HG02642 (cell line): ENCODE results near the gene SRGAP3.

Experiments
- ATAC-seq: cut with Tn5 transposase; IDR thresholded peaks from one replicate; pipeline ENCODE4 v1.9.1; 2021; ENCODE audit warnings: mild to moderate bottlenecking; ENCODE audit not compliant: unreplicated experiment, poor library complexity

SRGAP3 gene

DNA sequence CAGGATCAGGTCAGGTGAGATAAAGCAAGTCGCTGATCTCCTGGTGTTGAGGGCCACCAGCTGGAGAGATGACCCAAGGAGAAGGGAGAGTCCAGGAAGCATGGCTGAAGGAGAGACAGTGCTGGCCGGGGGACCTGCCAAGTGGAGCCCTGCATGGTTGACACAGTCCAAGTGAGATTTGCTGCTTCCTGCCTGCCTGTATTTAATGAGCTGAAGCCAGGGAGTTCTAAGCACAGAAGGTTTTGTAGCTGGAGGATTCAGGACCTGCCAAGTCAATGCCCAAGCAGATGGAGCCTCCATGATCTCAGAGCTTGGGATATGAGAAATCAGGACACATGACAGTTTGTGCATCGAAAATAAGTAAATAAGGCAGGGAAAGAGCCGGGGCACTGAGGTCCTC lies 125.6 kb downstream of the SRGAP3 start:
- ATAC-seq = no peak

DNA sequence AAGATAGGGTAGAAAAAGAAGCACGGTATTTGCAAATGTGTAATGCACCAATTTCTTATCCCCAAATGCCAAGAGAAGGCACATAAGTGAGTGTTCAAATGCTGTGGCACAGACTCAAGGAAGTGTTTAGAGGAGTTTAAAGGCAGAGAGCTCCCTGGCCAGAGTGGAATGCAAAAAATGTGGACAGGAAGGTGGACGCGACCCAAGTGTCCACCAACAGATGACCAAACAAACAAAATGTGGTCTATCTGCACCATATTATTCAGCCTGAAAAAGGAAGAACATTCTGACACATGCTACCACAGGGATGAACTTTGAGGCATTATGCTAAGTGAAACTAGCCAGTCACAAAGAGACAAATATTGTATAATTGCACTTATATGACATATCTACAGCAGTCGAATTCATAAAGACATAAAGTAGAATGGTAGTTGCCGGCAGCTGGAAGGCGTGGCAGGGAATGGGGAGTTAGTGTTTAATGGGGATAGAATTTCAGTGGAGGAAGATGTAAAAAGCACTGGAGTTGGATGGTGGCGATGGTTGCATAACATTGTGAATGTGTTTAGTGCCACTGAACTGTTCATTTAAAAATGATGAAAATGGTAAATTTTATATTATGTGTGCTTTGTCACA lies 126.6 kb downstream of the SRGAP3 start:
- ATAC-seq = no peak

DNA sequence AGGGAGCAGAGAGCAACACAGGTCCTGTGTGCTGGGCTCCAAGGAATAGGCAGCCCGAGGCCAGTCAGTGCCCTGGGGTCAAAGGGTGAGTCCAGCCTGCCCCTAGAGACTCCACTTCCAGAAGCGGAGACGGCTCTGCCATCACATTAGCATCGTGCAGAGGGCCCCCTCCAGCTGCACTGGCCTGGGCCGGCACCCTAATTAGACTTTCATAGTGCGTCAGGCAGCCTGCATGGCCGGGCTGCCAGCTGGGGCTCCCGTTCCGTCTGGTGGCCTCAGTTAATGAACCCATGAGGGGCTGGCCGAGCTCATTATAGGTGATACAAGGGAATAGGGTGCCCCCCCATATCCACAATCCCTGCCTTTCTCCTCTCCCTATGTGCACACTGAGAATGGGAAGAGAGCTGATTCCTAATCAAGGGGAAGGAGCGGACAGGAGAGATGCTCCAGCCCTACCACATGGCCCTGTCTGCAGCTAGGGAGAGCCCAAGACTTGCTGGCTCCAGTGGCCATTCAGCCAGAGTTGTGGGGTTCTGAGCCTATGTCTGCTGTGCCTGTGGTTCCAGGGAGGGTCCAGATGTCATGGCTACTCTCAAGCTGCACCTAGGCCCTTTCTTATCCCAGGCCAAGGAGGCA lies 128.0 kb downstream of the SRGAP3 start:
- ATAC-seq = no peak

DNA sequence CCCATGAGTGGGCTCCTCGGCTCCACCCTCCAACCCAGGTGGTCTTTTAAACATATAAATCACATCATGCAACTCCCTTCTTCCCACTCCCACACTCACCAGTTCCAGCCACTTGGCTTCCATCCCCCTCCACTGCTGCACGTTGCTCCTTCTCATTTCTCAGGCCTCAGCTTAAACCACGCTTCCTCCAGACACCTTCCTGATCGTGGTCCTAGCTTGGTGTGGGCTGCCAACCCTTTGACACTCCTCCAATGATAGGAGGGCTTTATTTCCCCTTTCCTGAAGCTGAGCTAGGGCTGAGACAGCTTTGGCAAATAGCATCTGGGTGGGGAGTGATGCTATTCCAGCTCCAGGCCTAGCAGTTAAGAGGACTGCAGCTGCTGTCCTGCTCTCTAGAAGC lies 130.1 kb downstream of the SRGAP3 start:
- no peak for ATAC-seq

DNA sequence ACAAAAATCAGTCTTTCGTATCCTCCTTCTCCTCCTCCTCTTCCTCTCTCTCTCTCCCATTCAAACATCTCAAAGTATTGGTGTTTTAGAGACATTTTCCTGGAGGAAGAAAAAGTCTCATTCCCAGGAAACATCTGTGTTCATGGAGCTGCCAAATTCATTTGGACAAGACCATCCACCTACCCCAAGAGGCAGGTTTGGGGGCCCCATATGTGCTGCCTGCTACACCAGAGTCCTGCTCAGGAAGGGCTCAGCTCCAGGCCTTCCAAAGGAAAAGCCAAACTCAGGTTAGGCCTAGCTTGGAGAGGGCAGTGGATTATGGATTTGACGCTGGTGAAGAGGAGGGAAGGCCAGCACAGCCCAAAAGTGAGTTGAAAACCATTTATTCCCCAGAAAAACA lies 131.2 kb downstream of the SRGAP3 start:
- ATAC-seq = no peak

DNA sequence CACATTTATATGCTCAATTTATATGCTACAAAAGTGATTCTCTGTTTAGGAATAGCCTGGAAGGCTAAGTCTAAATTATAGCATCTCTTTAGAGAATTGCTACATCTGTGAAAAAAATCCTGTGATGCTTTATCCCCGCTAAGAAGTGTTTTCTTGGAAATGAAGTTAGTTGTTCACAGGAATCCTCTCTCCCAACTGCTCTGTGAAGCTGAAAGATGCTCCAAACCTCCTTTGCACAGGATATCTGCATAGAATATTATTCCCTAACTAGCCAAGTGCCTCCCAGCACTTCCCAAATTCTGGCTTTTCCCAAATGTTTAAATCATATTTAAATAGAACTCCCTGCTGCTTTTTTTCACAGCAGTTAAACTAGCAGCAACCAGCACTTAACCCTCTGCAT lies 132.2 kb downstream of the SRGAP3 start:
- no peak for ATAC-seq

DNA sequence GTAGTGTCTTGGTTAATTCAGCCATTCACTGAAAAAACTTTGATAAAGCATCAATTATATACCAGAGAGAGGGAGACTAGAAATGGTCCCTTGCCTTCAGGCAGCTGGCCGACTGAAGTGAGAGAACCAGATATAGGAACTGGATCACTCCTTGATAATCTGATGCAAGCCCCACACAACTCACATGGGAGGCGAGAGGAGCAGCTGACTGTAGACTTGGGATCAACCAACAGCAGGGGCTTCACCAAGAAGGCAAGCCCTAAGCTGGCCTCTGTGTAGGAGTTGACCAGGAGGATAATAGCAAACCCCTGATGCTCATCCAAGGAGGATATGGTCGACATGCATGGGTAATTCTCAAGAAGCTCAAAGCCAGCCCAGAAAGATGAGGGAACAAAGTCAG lies 133.1 kb downstream of the SRGAP3 start:
- ATAC-seq = no peak

DNA sequence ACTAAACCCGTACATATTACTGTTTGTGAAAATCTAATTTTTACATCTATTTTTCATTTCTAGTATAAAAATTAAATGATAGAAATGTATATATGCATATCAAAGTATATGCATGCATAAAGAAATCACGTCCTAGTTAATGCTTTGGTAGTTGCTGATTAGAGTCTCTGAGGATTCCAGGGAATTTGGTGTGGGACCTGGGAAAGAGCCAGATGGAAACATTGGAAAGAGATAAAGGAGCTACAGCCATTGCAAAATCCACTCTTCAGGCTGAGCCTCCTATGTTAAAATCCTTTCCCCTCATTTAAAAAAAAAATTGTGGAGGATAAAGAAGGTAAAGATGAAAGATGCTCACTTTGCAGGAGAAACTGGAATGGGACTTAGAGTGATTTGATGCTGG lies 134.1 kb downstream of the SRGAP3 start:
- ATAC-seq = no peak

DNA sequence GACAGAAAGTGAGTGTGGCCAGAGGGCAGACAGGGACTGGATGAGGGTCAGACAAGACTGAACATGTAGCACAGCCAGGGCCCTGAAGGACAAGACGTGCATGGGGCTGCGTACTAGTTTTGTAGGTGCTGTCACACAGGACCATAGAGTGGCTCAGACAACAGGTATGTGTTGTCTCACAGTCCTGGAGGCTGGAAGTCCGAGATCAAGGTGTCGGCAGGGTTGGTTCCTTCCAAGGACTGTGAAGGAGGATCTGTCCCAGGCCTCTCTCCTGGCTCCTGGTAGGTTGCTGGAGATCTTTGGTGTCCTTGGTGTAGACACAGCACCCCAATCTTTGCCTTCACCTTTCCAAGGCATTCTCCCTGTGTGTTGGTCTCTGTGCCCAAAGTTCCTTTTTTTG lies 136.4 kb downstream of the SRGAP3 start:
- ATAC-seq = no peak

DNA sequence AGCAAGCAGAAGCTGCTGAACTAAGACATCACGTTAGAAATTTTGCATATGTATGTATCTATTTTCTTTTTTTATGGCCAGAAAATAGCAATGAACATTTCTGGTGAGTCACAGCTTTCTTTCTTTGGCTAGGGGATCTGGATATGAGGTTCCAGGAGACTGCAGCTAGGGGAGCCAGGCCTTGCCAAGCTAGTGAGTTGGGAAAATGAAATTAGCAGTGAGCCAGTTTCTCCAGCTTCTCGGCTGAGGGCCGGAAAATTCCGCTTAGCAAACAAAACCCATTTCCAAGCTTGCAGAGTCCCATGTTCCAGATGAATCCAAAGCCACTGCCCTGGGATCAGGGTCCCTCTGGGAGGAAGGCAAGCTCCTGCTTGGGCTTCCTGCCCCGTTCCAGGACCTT lies 137.6 kb downstream of the SRGAP3 start:
- no peak for ATAC-seq

DNA sequence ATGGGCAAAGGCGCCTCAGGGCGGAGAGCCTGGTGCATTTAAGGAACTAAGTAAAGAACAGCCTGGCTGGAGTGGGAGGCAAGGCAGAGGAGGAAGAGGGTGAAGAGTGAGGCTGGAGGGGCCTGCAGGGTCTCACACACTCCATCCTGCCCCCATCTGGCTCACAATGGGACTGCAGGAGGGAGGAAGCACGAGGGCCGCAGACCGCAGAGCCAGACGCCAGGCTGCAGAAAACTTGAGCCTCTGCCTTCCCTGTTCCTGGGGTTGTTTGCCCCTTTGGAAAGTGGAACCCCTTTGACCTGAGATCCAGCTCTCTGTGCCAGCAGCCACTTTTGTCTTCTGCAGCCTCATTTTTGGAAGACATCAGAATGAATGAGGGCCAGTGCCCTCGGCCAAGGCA lies 138.0 kb downstream of the SRGAP3 start:
- ATAC-seq = no peak

DNA sequence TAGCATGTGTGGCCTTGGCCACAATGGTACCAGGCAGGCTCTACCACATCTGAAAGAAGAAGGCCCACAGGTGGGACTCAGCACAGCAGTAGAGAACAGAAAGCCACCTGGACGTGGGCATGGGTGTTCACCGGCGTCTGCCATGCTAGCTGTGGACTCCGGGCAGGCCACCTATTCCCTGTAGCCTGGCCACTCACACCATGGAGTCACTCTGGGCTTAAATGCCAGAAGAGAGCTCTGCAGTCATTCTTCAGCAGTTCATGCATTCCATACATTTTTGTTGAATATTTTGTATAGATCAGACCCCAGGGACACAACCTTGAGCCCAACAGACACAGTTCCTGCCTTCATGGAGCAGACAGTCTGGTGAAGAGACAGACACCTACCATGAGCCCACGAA lies 138.6 kb downstream of the SRGAP3 start:
- no peak for ATAC-seq

DNA sequence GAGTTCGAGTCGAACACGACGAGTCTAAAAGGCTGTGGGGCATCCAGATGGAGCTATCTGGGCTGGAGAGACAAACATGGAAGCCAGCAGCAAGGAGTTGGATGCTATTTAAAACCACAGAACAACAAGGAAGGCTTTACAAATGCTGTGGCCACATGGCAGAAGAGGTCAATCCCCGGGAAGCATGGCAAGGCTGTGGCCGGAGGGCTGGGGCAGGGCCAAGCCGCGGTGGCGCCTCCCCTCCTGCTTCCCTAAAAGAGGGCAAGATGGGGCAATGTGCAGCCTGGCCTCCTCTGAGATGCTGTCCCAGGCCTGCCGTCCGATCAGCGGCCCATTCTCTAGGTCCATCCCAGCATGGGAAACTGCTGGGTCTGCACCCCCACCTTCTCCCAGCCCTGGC lies 139.1 kb downstream of the SRGAP3 start:
- no peak for ATAC-seq

DNA sequence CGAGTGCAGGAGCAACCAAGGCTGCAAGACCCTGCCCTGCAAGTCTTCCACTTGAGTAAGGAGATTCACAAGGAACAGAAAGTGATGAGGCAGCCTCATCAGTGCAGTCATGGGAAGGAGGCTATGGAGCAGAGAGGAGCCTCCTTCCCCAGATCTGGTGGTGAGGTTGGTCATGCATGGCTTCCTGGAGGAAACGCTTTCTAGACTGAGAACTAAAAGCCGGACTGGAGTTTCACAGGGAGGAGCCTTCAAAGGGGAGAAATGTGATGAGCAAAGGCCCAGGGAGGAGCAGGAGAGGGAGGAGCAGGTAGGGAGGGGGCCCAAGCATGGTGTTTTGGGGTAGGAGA lies 139.9 kb downstream of the SRGAP3 start:
- ATAC-seq = no peak

DNA sequence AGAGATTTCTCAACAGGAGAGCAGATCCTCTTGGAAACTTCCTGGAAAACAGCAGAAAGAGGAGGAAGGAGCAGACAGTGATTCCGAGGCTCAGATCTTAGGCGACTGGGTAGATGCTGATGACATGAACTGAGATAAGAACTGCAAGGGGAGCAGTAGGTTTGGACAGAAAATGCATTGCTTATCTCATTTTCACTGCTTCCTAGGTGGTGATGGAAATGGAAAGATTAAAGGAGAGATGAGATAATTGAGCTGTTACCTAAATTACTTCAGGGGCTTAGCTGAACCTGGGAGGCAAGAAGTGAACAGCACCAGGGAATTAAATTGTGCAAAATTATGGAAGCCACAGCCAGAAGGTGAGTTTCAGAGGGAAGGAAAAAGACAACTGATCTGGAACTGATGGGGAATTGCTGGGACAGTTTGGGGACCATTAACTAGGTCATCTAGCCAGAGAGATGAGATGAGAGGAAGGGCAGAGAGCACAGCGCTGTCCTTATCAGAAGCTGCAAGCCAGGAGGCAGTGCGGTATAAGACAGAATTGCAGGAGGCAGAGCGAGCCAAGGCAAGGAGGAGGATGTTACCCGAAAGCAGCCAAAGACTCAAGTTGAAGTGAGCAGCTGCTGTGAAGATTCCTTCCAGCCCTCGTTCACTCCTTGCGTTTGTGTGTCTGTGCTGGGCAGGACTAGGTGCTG lies 140.4 kb downstream of the SRGAP3 start:
- no peak for ATAC-seq

DNA sequence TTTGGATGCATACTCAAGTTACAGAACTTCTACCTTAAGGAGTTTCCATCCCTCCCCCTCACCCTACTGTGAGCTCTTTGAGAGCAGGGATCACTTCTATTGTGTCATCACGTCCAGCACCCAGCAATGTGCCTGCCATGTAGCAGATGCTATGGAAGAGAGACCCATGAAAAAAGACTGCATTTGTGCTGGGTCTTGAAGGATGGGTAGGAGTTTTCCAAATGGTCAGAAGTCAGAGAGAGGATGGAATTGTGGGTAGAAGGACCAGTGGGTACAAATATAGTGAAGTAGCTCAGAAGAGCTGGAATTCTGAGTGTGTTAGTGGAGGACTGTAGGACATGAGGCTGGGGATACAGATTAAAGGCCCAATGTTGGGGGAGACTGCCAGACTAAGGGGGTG lies 141.7 kb downstream of the SRGAP3 start:
- ATAC-seq = no peak

DNA sequence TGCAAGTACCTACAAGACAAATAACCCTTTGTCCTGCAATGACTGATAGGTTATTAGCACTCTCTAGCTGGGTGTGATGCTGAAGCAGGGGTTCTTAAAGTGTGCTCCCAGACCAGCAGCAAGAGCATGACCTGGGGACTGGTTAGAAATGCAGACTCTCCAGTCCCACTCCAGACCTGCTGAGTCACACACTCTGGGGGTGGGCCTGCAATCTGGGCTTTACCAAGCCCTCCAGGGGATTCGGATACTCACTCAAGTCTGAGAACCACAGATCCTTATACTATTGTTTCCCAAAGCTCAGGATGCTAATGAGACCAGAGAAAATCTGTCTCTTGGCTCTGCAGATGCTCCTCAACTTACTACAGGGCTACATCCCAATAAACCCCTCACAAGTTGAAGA lies 144.0 kb downstream of the SRGAP3 start:
- no peak for ATAC-seq

DNA sequence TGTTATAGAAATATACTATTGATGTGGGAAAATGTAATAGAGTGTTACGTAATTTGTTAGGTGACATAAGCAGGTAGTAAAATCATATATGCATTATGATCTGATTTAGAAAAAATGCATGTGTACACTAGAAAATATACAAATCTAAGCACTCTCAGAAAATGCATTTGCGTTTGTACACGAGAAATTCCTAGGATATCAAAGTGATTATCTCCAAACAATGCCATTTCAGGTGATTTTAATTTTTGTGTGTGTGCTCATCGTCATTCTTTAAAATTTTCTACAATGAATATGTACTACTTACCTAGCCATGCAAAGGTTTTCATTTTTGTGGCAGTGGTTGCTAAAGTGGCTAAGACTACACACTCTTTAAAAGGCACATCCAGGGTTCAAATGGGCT lies 145.3 kb downstream of the SRGAP3 start:
- no peak for ATAC-seq

DNA sequence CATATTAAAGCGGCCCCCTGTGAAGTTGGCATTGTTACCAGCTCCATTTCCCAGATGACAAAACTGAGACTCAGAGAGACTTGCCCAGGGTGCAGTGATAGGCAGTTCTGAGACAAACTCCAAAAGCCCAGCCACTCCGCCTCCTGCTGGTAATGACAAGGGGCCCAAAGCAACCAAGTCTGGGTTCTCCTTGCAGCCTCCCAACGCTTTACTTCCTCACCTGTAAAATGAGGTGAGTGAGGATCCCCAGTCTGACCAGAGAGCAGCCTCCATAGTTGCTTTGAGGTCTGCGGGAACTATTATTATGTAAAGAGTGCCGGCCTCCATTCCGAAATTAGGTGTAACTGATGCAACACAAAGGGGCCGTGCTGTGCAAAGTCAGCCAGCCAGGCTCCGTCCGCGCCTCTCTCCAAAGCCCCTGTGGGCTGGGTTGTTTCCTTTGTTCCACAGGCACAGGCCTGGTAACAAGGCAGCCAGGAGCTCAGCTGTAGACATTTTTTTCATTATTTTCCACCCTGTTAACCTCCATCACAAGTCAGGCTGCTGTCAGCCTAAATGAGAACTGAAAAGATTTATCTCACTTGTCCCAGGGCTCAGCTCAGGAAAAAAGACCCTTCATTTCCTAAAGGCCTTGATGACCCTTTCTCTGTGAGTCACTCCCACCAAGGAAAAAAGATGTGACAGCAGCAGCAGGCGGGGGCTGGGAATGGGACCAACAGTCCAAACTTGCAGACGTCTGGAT lies 147.0 kb downstream of the SRGAP3 start:
- ATAC-seq = no peak

DNA sequence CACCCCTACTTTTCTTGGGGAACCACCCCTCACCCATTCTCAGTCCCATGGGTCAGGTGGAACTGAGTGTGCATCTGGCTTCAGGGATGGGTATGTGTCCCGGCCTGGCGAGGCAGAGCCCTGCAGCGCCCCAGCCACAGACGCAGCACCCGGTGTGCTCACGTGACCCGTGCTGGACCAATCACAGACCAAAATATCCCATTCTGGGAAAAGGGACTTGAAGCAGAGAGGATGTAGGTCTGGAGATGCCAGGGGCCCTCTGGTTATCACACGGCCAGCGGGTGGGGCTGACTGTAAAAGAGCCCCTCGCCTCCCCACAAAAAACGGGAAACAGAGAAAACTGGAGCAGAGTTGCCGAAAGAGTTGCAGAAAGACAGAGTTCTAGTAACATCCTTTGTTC lies 148.2 kb downstream of the SRGAP3 start:
- ATAC-seq = no peak

DNA sequence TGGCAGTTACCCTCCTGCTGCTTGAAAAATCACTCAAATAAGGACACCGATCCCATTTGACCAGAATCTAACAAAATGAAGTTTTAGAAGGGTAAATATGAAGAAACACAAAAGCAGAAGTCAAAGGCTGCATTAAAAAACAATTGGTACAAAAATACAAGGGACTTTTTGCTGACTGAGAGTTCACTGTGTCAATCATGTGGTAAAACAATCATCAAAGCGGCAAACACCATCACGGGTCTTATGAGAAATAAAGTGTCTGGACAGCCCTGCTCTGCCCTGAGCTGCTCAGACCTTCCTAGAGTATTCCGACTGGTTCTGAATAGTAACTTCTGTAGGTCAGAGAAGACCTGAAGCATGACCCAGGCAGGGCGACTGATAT lies 148.9 kb downstream of the SRGAP3 start:
- no peak for ATAC-seq
